ENCODE measurements around the gene STRN.
"Not testable (repeated sequence)": the region's sequence is repeated elsewhere in the genome, so short reads cannot be mapped to it uniquely, and the experiment has no call there.

The STRN gene

DNA sequence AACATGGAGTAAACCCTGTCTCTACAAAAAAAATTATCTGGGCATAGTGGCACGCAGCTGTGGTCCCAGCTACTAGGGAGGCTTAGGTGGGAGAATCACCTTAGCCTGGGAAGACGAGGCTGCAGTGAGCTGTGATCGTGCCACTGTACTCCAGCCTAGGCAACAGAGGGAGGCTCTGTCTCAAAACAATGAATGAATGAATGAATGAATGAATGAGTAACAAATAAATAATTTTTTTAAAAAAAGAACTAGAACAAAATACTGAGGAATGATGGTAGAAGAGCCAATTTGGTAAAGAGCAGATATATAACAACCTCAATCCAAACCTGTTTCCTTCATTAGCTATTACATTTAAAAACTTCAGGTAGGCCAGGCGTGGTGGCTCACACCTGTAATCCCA, 60.1 kb downstream of the STRN start:
- DNase-seq (ENCODE audit: low read depth in 2 of 2), result no peak

DNA sequence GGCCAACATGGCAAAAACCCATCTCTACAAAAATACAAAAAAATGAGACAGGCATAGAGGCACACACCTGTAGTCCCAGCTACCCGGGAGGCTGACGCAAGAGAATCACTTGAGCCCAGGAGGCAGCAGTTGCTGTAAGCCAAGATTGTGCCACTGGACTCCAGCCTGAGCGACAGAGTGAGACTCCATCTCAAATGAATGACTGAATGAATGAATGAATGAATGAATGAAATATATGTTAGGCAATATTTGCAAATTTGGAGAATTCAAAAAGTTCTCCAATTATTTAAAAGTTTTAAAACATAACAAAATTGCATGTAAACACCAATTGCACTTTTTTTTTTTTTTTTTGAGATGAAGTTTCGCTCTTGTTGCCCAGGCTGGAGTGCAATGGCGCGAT, 61.7 kb downstream of the STRN start:
- DNase-seq (ENCODE audit: low read depth in 2 of 2), result no peak

DNA sequence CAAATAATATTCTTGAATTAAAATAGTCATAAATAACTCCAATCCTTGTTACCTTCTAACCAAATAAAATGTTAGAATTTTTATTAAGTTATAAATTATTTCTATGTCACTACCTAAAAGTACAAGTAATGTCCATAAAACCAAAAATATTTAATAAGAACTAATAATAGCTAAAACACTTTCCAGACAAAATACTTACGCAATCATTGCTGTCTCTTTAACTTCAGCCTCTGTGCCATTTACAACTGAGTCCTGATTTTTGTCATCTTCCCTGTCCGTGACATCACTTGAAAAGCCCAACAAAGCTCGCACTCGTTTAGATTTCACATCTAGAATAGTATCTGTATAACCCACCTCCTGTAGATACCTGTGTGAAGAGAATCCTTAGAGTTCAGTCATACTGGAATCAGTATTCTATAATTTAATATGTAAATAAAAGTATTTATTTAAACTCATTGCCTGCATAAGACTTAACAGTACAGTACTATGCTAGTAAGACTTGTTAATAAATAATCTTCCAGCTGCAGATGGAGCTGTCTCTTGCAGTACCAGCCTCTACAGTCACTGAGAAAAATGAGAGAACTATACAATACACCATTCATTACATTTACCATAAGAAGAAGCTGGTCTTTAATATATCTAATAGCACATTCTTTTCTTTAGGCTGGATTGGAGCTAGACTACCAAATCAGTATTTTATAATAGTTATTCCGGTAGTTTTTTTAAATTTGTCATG, 63.8 kb downstream of the STRN start:
- DNase-seq (ENCODE audit: low read depth in 2 of 2), result no peak

DNA sequence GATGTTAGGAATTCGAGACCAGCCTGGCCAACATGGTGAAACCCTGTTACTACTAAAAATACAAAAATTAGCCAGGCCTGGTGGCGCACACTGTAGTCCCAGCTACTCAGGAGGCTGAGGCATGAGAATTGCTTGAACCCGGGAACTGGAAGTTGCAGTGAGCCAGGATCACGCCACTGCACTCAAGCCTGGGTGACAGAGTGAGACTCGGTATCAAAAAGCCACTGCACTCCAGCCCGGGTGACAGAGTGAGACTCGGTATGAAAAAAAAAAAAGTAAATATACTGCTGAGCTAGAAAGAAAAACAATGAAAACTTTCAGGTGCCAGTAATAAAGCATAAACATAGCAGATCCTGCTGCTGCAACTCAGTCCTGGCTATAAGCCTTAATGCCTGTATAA, 73.5 kb downstream of the STRN start:
- DNase-seq (ENCODE audit: low read depth in 2 of 2), result no peak

- DNase-seq (ENCODE audit: low read depth in 2 of 2), result no peak
These were observed 76.5 kb downstream of the STRN start for GRCh38 chr2:36889795-36890194.

DNA sequence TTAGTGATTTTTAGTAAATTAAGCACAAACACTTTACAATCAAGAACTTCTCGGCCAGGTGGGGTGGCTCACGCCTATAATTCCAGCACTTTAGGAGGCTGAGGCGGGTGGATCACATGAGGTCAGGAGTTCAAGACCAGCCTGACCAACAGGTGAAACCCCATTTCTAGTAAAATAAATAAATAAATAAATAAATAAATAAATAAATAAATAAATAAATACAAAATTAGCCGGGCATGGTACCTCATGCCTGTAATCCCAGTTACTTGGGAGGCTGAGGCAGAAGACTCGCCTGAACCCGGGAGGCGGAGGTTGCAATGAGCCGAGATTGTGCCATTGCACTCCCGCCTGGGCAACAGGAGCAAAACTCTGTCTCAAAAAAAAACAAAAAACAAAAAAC, 79.2 kb downstream of the STRN start:
- not testable (repeated sequence) for DNase-seq (ENCODE audit: low read depth in 2 of 2)

DNA sequence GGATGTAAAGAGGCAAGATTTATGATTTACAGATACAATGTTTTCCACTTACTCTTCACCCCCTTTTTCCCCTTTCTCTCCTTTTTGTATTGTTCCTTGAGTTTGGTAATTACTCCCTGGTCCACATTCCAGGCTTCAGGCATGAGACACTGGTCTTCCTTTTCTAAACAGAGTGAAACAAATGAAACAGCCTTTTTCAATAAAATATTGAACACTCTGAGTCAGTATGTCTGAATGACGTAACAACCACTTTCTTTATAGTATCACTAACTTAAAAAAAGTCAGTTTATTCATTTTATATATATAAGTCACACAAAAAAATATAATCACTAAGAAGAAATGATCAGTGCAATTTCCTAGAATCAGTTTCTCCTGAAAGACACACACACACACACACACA, 79.7 kb downstream of the STRN start:
- DNase-seq (ENCODE audit: low read depth in 2 of 2), result no peak

GRCh38 chr2:36885605-36886004, 80.7 kb downstream of the STRN start:
- DNase-seq (ENCODE audit: low read depth in 2 of 2), result no peak

GRCh38 chr2:36882532-36882931, 83.8 kb downstream of the STRN start:
- DNase-seq (ENCODE audit: low read depth in 2 of 2), result no peak

- no peak for DNase-seq (ENCODE audit: low read depth in 2 of 2)
These were observed 84.5 kb downstream of the STRN start for GRCh38 chr2:36881816-36882215.

DNA sequence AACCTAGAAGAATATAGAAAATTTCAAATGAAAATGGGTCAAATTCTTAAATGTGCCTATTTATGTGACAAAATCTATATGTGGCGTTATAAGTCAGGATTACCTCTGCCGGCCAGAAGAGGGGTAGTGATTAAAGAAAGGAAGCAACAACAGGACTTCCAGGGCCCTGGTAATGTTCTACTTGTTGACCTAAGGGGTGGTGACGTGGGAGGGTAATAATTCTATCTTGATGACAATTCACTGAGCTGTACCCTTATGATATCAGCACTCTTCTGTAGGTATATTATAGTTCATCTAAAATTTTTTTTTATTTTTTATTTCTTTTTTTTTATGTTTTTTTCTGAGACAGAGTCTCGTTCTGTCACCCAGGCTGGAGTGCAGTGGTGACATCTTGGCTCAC, 87.9 kb downstream of the STRN start:
- DNase-seq (ENCODE audit: low read depth in 2 of 2), result no peak

DNA sequence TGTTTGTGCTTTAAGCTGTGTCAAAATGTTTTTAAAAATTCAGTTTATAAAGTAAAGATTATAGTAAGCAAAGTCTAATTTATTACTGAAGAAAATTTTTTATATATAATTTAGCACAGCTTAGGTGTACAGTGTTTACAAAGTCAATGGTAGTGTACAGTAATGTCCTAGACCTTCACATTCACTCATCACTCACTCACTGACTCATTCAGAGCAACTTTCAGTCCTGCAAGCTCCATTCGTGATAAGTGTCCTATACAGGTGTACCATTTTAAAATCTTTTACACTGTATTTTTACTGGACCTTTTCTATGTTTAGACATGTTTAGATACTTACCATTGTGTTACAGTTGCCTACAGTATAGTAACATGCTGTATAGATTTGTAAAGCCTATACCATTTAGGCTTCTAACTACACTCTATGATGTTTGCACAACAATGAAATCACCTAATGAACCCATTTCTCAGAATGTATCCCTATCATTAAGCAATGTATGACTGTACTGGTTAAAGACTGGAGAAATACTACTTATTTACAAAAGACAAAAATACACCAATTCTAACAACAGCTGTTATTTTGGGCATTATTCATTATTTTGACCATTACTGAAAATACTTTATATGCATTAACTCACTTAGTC, 95.1 kb downstream of the STRN start:
- no peak for DNase-seq (ENCODE audit: low read depth in 2 of 2)

- no peak for DNase-seq (ENCODE audit: low read depth in 2 of 2)
These were observed 96.7 kb downstream of the STRN start for GRCh38 chr2:36869606-36870005.

DNA sequence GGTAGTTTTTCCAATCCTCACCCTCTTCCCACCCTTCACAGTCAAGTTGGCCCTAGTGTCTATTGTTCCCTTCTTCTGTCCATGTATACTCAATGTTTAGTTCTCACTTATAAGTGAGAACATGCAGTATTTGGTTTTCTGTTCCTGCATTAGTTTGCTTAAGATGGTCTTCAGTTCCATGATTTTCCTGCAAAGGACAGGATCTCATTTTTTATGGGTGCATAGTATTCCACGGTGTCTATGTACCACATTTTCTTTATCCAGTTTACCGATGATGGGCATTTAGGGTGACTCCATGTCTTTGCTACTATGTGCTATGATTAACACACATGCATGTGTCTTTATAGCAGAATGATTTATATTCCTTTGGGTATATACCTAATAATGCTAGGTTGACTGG, 104.4 kb downstream of the STRN start:
- no peak for DNase-seq (ENCODE audit: low read depth in 2 of 2)

DNA sequence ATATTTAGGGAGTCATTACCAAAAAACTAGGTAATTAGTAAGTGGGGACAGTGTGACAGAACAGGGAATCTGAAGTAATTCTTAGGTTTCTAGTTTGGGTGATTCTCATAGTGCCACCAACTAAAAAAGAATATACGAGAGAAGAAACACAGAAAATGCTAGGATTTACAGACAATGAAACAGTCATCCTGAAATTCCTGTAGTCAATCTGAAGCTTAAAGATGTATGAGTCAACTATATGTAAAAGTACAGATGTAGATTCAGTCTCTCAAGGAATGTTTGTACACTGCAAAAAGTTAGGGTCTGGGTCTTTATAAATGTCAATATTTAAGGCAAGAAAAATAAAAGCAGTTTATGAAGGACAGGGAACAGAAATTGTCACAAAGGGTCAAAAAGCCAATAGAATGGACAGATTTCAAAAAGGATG, 107.0 kb downstream of the STRN start:
- no peak for DNase-seq (ENCODE audit: low read depth in 2 of 2)

DNA sequence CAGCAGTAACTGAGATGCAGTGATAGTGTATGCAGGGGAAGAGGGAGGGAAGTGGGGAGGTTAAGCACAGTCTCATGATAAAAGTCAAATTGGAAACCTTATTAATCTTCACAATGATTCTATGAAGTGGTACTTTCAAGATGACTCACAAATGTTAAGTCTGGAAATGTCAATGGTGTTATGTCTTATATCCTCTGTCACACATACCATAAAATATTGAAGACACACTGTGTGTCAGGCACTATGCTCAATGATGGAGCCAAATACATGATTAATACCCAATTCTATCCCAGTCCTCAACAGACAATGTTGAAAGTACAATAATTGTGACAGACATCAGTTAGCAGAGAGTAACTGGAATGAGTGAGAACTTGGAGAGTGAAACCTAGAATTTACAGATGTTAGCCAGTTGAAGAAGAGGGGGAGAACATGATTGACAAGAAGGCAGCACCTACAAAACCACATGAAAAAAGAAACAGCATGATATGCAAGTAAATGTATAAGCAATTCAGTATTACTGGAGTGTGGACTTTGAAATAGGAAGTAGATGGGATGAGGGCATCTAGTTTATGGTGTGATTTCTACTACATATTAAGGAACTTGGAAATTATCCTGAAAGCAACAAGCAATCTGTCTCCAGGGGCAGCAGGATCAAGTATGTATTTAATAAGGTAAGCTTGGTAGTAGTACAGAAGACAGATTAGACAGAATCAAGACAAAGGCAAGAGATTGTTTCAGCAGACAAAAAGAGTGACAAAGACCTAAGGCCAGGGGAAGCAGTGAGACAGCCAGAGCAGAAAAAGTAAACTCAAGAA, 107.6 kb downstream of the STRN start:
- no peak for DNase-seq (ENCODE audit: low read depth in 2 of 2)

DNA sequence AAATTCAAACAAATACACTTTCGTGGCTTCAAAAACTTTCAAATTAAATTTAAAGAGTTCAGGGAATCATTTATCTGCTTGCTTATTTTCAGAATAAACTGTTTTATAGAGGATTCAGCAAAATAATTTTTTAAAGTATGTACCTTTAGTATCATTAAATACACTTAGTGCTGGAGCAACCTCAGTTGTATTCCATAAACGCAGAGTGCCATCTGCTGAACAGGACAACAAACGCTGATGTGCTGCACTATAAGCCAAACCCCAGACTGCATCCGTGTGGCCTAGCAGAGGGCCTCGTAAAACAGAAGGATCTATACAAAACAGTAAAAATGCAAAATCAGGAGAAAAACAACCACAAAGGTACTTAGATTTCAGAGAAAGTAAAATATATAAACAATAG, 108.6 kb downstream of the STRN start:
- no peak for DNase-seq (ENCODE audit: low read depth in 2 of 2)

GRCh38 chr2:36855429-36855828, 110.9 kb downstream of the STRN start:
- DNase-seq (ENCODE audit: low read depth in 2 of 2), result no peak

DNA sequence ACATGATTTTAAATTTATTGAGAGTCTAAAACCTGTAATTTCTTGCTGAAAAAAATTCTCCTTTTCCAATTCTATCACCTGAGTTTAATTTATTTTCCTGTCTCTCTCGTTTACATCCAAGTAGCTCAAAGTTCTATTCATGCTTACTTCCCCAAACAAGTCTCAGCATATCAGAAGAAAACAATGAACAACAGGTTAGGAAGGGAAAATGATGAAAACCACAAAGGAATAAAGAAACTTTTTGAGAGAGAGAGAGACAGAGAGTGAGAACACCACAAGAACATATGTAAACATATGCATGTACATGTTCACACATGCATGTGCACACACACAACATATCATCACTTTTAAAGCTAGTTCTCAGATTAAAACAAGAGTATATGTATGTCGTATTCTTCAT, 112.1 kb downstream of the STRN start:
- no peak for DNase-seq (ENCODE audit: low read depth in 2 of 2)

DNA sequence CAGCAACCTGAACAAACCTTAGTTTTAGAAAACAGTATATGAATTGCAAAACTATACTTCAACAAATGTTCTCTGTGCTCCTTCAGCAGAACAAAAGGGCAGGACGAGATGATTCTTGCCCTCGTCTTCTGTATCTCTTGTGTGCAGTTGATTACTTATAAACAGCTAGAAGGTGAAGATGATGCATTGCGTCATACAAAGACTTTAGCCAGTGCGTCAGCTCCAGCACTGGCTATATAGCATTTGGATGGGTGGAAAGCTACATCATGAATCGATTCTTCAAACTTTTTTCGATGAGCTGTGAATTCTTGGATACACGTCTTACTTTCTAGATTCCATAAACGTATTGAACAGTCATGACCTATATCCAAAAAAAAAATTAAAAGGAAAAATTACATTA, 117.1 kb downstream of the STRN start:
- DNase-seq (ENCODE audit: low read depth in 2 of 2), result no peak

DNA sequence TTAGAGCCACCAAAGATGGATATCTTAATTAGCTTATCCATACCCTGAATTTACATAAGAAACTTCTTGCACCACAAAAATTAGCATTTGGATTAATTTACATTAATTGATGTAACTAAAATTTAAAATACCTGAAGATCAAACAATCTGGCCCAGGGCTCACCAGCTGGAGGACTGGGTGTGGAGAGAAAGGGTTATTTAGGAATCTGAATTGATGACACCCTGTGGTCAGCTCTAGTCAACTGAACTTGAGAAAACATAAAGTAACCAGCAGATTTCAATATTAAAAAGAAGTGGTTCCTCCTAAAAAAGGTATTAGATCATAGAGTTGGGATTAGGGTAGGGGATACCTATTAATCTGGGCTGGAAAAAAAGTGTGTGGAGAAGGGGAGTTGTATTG, 122.5 kb downstream of the STRN start:
- DNase-seq (ENCODE audit: low read depth in 2 of 2), result no peak

DNA sequence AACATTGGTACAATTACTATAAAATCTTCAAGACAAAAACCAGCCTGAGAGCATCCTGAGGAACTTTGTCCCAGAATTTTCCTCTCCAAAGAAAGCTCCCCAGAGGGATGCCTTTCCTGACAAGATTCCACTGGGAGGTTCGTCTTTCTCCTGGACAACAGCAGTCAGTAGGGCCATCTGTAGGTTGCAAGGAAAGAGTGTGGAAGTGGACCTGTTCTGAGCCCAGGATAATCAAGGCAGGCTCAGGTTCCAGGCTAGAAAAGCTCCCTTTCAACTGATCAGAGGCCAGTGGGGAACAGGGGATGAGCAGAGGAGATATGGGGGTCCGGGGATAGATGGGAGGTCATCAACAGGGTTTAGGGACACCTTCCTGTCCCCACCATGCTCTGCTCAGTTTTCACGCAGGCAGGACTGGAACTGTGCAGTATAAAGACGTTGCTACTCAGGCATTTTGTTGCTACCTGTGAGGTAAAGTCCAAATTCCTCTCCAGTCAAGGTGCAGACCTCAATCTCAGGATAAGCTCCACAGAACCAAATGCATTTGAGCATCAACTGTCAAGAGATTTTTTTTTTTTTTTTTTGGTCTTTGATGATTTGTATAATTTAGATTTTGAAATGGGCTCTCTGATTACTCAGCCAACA, 126.2 kb downstream of the STRN start:
- no peak for DNase-seq (ENCODE audit: low read depth in 2 of 2)
